Gastroesophageal sphincter (tissue), 4 donors: ENCODE results near the gene NKD1. TPM values are rescaled to one million over a fixed set of nuclear protein-coding genes. Genes with fewer than 3 reads are reported as not detected.

Experiments
- ATAC-seq: fragments of 150-250 bp; one replicate; pipeline ENCODE4 v1.9.1; 2016; ENCODE audit warnings: mild to moderate bottlenecking, moderate library complexity
- H3K27ac ChIP-seq, 4 donors: fragments of 200-600 bp; sonication (generic) in 3 of 4; 1 replicate in 3 of 4; 2 replicates in 1 of 4; pipeline ENCODE4 v1.5.1; 2016 to 2019
- H3K27me3 ChIP-seq: fragments of 200-600 bp; sonication (generic); one replicate; pipeline ENCODE4 v1.5.1; 2019
- H3K36me3 ChIP-seq, 2 donors: fragments of 200-600 bp; sonication (generic); one replicate each; pipeline ENCODE4 v1.5.1; 2019; ENCODE audit warnings: control low read depth in 1 of 2
- H3K4me1 ChIP-seq, 3 donors: fragments of 200-600 bp; sonication (generic); 1 replicate in 2 of 3; 2 replicates in 1 of 3; pipeline ENCODE4 v1.5.1; 2016 to 2019; ENCODE audit warnings: control low read depth in 2 of 3
- H3K4me3 ChIP-seq, 2 donors: fragments of 200-600 bp; sonication (generic); one replicate each; pipeline ENCODE4 v1.5.1; 2019; ENCODE audit warnings: mild to moderate bottlenecking in 1 of 2, moderate library complexity in 1 of 2
- H3K9me3 ChIP-seq, 3 donors: fragments of 200-600 bp; sonication (generic); one replicate each; pipeline ENCODE4 v1.5.1; 2017 to 2019; ENCODE audit warnings: control low read depth in 2 of 3
- EP300 ChIP-seq: sonication (generic); formaldehyde crosslinking; IDR thresholded peaks from one replicate; pipeline ENCODE4 v1.6.1; 2017; ENCODE audit warnings: antibody characterized with exemption, mild to moderate bottlenecking
- POLR2A ChIP-seq, 2 donors: fragments of 450-650 bp; IDR thresholded peaks; one replicate each; pipeline ENCODE4 v1.6.1; 2017; ENCODE audit warnings: antibody characterized with exemption in 2 of 2, mild to moderate bottlenecking in 2 of 2, moderate library complexity in 1 of 2
- POLR2AphosphoS5 ChIP-seq: sonication (generic); formaldehyde crosslinking; IDR thresholded peaks from one replicate; pipeline ENCODE4 v1.6.1; 2017; ENCODE audit warnings: antibody characterized with exemption
- WGBS, 2 donors: methylation state at CpG; one replicate each; pipeline ENCODE4 v1.1.5; 2018; ENCODE audit warnings: low coverage in 1 of 2; 5-methylcytosine and 5-hydroxymethylcytosine counted together
- total RNA-seq, 4 donors: library from RNA; depleted of rRNA; stranded (reverse); fragments of >200 nt; gene quantifications; one replicate each; pipeline ENCODE4 v1.1.0, GENCODE V29; 2016
- TF ChIP-seq, protein P1 (sequence below), 4 experiments: fragments of 200-600 bp in 2 of 4; fragments of 450-650 bp in 2 of 4; sonication (generic) in 1 of 4; IDR thresholded peaks; one replicate each; pipeline ENCODE4 v1.5.1; 2017 to 2019; ENCODE audit warnings: antibody characterized with exemption in 4 of 4, mild to moderate bottlenecking in 2 of 4, moderate library complexity in 2 of 4

The NKD1 gene
- total RNA-seq, 4 donors from 2014 or later, result 27.7 to 69.2 (median 48.7) TPM

DNA sequence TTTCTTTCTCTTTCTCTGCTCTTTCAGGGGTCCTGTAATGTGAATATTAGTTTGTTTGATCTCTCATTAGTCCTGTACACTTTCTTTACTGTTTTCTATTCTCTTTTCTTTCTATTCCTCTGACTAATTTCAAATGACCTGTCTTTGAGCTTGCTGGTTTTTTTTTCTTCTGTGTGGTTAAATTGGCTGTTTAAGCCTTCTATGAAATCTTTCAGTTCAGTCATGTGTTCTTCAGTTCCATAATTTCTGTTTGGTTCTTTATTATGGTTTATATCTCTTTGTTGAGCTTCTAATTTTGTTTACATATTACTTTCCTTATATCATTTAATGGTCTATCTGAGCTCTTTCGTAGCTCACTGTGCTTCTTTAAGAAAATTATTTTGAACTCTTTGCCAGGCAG, 31.3 kb upstream of the NKD1 start:
- Histone ChIP-seq H3K4me3 (no peak overlapping the region), H3K36me3 (no peaks in the 10 kb centered on the region), H3K9me3 (peaks cover 0 to 21% (median 0%) of the 10 kb centered on the region in 3 donors), H3K27ac (no peak overlapping the region), H3K27me3 (no peaks in the 10 kb centered on the region), H3K4me1 (no peaks in the 10 kb centered on the region)
- TF ChIP-seq POLR2A (IDR thresholded peaks at IDR 0.05) (no peak), EP300 (no peak), POLR2AphosphoS5 (no peak)
- TF ChIP-seq, protein P1, sequence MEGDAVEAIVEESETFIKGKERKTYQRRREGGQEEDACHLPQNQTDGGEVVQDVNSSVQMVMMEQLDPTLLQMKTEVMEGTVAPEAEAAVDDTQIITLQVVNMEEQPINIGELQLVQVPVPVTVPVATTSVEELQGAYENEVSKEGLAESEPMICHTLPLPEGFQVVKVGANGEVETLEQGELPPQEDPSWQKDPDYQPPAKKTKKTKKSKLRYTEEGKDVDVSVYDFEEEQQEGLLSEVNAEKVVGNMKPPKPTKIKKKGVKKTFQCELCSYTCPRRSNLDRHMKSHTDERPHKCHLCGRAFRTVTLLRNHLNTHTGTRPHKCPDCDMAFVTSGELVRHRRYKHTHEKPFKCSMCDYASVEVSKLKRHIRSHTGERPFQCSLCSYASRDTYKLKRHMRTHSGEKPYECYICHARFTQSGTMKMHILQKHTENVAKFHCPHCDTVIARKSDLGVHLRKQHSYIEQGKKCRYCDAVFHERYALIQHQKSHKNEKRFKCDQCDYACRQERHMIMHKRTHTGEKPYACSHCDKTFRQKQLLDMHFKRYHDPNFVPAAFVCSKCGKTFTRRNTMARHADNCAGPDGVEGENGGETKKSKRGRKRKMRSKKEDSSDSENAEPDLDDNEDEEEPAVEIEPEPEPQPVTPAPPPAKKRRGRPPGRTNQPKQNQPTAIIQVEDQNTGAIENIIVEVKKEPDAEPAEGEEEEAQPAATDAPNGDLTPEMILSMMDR (IDR thresholded peaks at IDR 0.05), result no peak
- 79 to 100% methylated on average over 1 of the region's 1 CpG for WGBS, 2 donors
- no peak for ATAC-seq

- Histone ChIP-seq H3K36me3 (no peaks in the 10 kb centered on the region), H3K4me1 (no peaks in the 10 kb centered on the region), H3K4me3 (no peak overlapping the region), H3K27ac (no peak overlapping the region), H3K27me3 (no peaks in the 10 kb centered on the region), H3K9me3 (peaks cover 0 to 21% (median 0%) of the 10 kb centered on the region in 3 donors)
- 80% methylated on average over 1 of the region's 2 CpGs; no CpG with 5 or more reads in 1 of the 2 donors for WGBS, 2 donors
- no peak for ATAC-seq
- TF ChIP-seq POLR2A (IDR thresholded peaks at IDR 0.05), result no peak
- TF ChIP-seq, protein P1 (IDR thresholded peaks at IDR 0.05), result no peak
- no peak for TF ChIP-seq EP300
- TF ChIP-seq POLR2AphosphoS5, result no peak
Observed at GRCh38 chr16:50517450-50518252, 30.5 kb upstream of the NKD1 start.

- Histone ChIP-seq H3K4me3 (no peak overlapping the region), H3K36me3 (no peaks in the 10 kb centered on the region), H3K9me3 (peaks cover 0 to 21% (median 0%) of the 10 kb centered on the region in 3 donors), H3K4me1 (no peaks in the 10 kb centered on the region), H3K27ac (no peak overlapping the region), H3K27me3 (no peaks in the 10 kb centered on the region)
- TF ChIP-seq EP300 (no peak), POLR2A (IDR thresholded peaks at IDR 0.05) (no peak), POLR2AphosphoS5 (no peak)
- TF ChIP-seq, protein P1 (IDR thresholded peaks at IDR 0.05), result no peak
- ATAC-seq, result no peak
- 73 to 79% methylated on average over 2 to 5 of the region's 5 CpGs for WGBS, 2 donors
Observed at GRCh38 chr16:50519001-50519400, 29.2 kb upstream of the NKD1 start.

DNA sequence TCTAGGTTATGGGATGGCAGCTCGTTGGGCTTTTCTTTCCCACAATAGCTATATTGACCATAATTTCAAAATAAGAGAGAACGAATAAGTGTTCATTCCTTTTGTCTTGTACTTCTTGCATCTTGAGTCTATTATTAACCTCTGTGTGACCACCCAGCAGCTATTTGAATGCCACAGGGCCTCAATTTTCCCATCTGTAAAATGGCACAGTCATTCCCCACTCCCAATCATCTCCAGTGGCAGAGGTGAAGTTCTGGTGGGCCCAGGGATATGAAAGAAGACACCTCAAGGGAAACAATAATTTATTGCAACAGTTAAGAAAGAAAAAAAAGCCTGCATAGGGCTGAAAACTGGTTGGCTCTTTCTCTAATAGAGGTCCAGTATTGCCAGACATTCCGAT, 28.6 kb upstream of the NKD1 start:
- Histone ChIP-seq H3K27me3 (no peaks in the 10 kb centered on the region), H3K9me3 (peaks cover 0 to 20% (median 0%) of the 10 kb centered on the region in 3 donors), H3K27ac (no peak overlapping the region), H3K4me1 (no peaks in the 10 kb centered on the region), H3K36me3 (no peaks in the 10 kb centered on the region), H3K4me3 (no peak overlapping the region)
- WGBS, 2 donors, result 68 to 82% methylated on average over 3 of the region's 3 CpGs
- no peak for ATAC-seq
- TF ChIP-seq, protein P1 (IDR thresholded peaks at IDR 0.05), result no peak
- TF ChIP-seq EP300 (no peak), POLR2AphosphoS5 (no peak), POLR2A (IDR thresholded peaks at IDR 0.05) (no peak)
